ENCODE data around the gene LNP1.
"Not testable (repeated sequence)": the region's sequence is repeated elsewhere in the genome, so short reads cannot be mapped to it uniquely, and the experiment has no call there.

The LNP1 gene

GRCh38 chr3:100426067-100426682 is 24.8 kb downstream of the LNP1 start:
- DNase-seq (ENCODE audit: extremely low read depth in 1 of 2, low read depth in 1 of 2) = no peak

DNA sequence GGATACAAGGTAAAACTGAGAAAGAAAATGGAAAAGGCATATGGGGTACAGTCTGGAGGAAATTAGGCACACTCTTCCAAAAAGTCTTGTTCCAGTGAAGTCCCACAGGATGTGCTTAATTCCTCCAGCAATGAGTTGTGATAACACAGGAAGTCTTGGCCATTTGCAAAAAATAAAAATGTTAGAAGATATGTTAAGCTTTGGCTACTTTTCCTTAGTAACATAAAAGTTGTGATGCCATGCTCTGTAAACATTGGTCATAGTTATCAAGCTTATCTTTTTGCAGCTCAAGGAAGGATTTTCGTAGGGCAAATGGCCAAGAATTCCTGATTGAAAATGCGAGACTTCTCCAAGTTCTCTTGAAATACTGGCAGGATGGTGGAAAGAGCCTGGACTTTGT is 26.4 kb downstream of the LNP1 start:
- DNase-seq (ENCODE audit: extremely low read depth in 1 of 2, low read depth in 1 of 2) = no peak

DNA sequence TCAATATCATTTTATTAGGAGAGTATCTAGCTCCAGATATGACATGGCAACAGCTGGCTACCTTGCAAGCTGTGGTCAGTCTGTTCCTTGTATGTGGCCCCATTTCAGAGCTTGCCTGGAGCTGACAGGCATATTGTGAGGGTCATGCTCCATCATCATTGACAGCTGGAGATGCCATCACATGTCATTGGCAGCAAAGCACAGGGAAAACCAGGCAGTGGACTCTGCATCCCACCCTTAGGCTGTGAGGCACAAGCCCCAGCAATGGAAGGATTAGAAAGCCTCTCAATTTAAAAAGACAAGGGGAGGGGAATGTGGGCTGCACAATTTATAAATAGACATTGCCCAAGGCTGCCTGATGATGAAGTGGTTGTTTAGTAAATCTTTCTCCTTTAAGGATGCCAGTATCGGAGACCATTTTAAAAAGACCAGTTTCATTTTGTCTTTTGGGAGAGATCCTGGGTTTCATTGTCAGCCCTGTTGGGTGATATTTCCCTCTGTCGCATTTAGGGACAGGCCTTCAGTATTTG is 27.9 kb downstream of the LNP1 start:
- no peak for DNase-seq (ENCODE audit: extremely low read depth in 1 of 2, low read depth in 1 of 2)

- DNase-seq (ENCODE audit: extremely low read depth in 1 of 2, low read depth in 1 of 2) = no peak
Measured at GRCh38 chr3:100436951-100437350, 35.6 kb downstream of the LNP1 start.

DNA sequence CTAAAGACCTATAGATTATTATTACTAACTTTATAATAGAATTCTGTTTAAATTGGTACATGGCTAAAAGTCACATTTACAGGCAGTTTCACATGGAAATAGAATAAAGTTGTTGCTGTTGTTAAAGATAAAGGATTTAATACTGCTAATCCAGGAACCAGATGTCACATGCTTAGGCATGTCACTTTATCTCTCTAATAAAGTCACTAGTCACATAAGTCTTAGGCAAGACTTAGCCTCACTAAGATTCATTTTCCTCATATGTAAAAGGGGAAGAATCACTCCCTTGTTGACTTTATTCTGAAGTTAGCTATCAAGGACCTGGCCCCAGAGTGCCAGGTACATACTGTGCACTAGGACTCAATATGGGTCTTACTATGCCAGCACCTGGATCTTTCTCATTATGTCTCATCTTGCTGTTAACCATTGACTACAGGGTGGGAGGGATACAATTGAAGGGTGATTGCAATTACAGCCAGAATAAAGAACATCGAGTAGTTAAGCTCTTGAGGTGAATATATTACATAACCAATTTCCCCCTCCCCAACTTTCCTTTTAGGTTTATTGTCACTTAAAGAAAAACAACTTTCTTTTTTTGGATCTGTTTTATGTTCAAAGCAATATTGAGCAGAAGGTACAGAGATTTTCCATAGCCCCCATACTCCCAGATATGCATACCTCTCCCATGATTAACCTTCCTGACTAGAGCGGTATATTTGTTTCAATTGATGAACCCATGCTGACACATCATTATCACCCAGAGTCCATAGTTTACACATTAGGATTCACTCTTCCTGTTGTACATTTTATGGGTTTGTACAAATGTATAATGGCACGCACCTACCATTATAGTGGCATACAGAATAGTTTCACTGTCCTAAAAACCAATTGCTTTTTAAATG is 36.6 kb downstream of the LNP1 start:
- no peak for DNase-seq (ENCODE audit: extremely low read depth in 1 of 2, low read depth in 1 of 2)

GRCh38 chr3:100438623-100438974 is 37.3 kb downstream of the LNP1 start:
- no peak for DNase-seq (ENCODE audit: extremely low read depth in 1 of 2, low read depth in 1 of 2)

DNA sequence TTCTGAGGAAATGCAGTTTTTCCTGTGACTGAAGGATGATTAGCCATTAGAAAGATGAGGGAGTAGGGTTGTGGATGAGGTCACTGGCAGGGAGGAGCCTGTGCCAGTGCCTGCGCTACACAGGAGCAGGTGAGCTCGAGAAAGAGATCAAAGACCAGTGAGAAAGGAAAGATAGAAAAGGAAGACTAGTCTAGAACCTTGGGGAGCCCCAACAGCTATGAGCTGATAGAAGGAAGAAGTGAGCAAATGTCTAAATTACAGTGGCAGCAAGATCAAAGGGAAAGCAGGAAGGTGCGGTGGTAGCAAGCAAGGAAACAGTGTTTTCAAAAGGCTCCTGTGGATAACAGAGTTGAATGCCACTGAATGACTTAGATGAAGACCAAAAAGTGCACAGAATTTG is 39.6 kb downstream of the LNP1 start:
- no peak for DNase-seq (ENCODE audit: extremely low read depth in 1 of 2, low read depth in 1 of 2)

GRCh38 chr3:100443690-100444089 is 42.4 kb downstream of the LNP1 start:
- no peak for DNase-seq (ENCODE audit: extremely low read depth in 1 of 2, low read depth in 1 of 2)

- not testable (repeated sequence) for DNase-seq (ENCODE audit: extremely low read depth in 1 of 2, low read depth in 1 of 2)
Measured at GRCh38 chr3:100447067-100447466, 45.7 kb downstream of the LNP1 start.

- DNase-seq (ENCODE audit: extremely low read depth in 1 of 2, low read depth in 1 of 2) = no peak
Measured at GRCh38 chr3:100448079-100448478, 46.7 kb downstream of the LNP1 start.

- DNase-seq (ENCODE audit: extremely low read depth in 1 of 2, low read depth in 1 of 2) = no peak
Measured at GRCh38 chr3:100449214-100449613, 47.9 kb downstream of the LNP1 start.

GRCh38 chr3:100454677-100455076 is 53.3 kb downstream of the LNP1 start:
- DNase-seq (ENCODE audit: extremely low read depth in 1 of 2, low read depth in 1 of 2) = no peak

GRCh38 chr3:100455841-100456550 is 54.7 kb downstream of the LNP1 start:
- no peak for DNase-seq (ENCODE audit: extremely low read depth in 1 of 2, low read depth in 1 of 2)

GRCh38 chr3:100456745-100457144 is 55.4 kb downstream of the LNP1 start:
- no peak for DNase-seq (ENCODE audit: extremely low read depth in 1 of 2, low read depth in 1 of 2)

DNA sequence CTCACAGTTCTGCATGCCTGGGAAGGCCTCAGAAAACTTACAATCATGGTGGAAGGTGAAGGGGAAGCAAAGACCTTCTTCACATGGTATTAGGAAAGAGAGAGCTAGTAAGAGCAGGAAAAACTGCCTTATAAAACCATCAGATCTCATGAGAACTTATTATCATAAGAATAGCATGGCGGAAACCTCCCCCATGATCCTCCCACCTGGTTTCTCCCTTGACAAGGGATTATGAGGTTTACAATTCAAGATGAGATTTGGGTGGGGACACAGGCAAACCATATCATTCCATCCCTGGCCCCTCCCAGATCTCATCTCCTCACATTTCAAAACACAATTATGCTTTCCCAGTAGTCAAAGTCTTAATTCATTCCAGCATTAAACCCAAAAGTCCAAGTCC is 56.5 kb downstream of the LNP1 start:
- DNase-seq (ENCODE audit: extremely low read depth in 1 of 2, low read depth in 1 of 2) = no peak

GRCh38 chr3:100458814-100459213 is 57.5 kb downstream of the LNP1 start:
- no peak for DNase-seq (ENCODE audit: extremely low read depth in 1 of 2, low read depth in 1 of 2)

DNA sequence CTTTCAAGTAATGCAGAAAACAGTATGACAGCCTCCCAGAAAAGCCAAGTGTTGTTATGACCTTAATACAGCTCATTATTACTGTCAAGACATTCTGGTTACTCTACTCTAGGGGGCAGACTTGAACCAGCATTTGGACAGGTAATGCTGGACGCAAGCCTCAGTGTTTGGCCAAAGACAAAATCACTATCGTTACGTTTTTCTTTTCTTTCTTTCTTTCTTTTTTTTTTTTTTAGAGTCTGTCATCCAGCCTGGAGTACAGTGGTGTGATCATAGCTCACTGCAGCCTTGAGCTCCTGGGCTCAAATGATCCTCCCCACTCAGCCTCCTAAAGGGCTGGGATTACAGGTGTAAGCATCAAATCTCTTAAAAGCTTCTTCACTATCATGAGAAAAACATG is 61.7 kb downstream of the LNP1 start:
- no peak for DNase-seq (ENCODE audit: extremely low read depth in 1 of 2, low read depth in 1 of 2)

DNA sequence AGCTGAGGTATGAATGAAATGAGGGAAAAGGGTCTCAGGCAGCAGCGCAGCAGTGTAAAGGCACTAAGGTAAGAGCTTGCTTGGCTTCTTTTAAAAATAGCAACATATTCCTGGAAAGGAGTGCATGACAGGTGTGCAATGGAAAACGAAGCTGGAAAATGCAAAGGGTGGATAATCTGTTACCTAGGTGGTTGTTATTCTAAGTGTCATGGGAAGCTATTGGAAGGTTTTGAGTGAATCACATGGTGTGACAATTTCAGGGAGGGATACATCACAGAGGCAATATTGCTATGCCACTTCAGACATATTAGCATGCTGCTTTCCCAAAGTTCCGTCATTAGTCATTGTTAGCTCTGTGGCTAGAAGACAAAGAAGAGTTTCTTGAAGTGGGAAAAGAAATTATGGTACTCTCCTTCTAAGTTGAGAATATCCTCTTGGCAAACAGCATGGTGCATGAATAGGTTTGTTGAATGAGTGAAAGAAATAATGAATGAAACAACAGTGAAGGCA is 62.4 kb downstream of the LNP1 start:
- DNase-seq (ENCODE audit: extremely low read depth in 1 of 2, low read depth in 1 of 2) = no peak

GRCh38 chr3:100465892-100466777 is 64.8 kb downstream of the LNP1 start:
- no peak for DNase-seq (ENCODE audit: extremely low read depth in 1 of 2, low read depth in 1 of 2)

DNA sequence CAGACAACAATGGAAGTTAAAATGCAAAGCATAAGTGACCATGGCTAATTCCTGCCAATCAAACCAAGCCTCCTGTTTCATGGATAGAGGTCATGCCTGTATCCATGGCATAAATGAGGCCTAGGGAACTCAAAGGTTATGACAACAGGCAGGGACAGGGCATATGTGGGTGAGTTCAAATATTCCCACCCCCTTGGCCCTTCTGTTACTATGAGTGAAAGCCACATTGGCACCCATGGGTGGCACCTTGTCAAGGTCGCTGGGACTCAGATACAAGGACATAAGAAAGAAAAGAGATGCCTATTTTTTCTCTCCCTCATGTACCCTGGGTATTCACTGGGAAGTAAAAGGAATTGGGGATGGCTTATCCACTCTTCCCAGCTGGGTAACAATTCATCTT is 65.8 kb downstream of the LNP1 start:
- no peak for DNase-seq (ENCODE audit: extremely low read depth in 1 of 2, low read depth in 1 of 2)
